H1 (cell line): ENCODE results near the gene B4GALNT3. TPM values are rescaled to one million over a fixed set of nuclear protein-coding genes. Genes with fewer than 3 reads are reported as not detected.

ENCODE experiments used
- CTCF ChIA-PET: fragments of 300-600 bp; sonication (Branson Sonifier 250); formaldehyde crosslinking; loops from one replicate; lab custom pipeline; 2021; ENCODE audit not compliant: partially characterized antibody; lab: Charles Lee
- POLR2A ChIA-PET: fragments of 300-600 bp; sonication (Branson Sonifier 250); formaldehyde crosslinking; loops from one replicate; lab custom pipeline; 2021; ENCODE audit warnings: inconsistent platforms; ENCODE audit not compliant: partially characterized antibody; lab: Charles Lee
- DNase-seq, 2 experiments: peaks; one replicate each; pipeline versions ENCODE4 v3.0.0 to v3.0.0-alpha.2; 2010 to 2022; ENCODE audit warnings: low spot score in 2 of 2, low read depth in 1 of 2, mixed read lengths in 1 of 2
- FAIRE-seq: peaks from 2 replicates; lab custom pipeline; 2011; peaks lifted over from hg19 to GRCh38; lab: Jason Lieb, UNC
- H2AFZ ChIP-seq: 2 replicates; pipeline ENCODE4 v1.8.1; 2012; ENCODE audit warnings: low read length, inconsistent platforms
- H2AK5ac ChIP-seq: 2 replicates; pipeline ENCODE4 v1.6.1; 2013; ENCODE audit warnings: low read depth, low read length
- H2BK120ac ChIP-seq: replicated peaks from 2 replicates; pipeline ENCODE3; 2013; ENCODE audit warnings: low read depth, low read length, inconsistent platforms
- H2BK12ac ChIP-seq: 2 replicates; pipeline ENCODE4 v1.6.1; 2013; ENCODE audit warnings: low read depth, low read length
- H2BK15ac ChIP-seq: 2 replicates; pipeline ENCODE4 v1.6.1; 2013; ENCODE audit warnings: low read length
- H2BK20ac ChIP-seq: 2 replicates; pipeline ENCODE4 v1.6.1; 2013; ENCODE audit warnings: low read length
- H2BK5ac ChIP-seq: 2 replicates; pipeline ENCODE4 v1.6.1; 2013; ENCODE audit warnings: low read depth, low read length
- H3K14ac ChIP-seq: 2 replicates; pipeline ENCODE4 v1.6.1; 2013; ENCODE audit warnings: inconsistent platforms; ENCODE audit not compliant: insufficient read length
- H3K18ac ChIP-seq: 2 replicates; pipeline ENCODE4 v1.6.1; 2013; ENCODE audit warnings: low read length; ENCODE audit errors: extremely low read depth
- H3K23ac ChIP-seq: 2 replicates; pipeline ENCODE4 v1.6.1; 2013; ENCODE audit warnings: inconsistent platforms; ENCODE audit not compliant: insufficient read length
- H3K23me2 ChIP-seq: 2 replicates; pipeline ENCODE4 v1.6.1; 2013; ENCODE audit warnings: low read depth, low read length
- H3K27ac ChIP-seq: 2 replicates; pipeline ENCODE4 v1.6.1; 2011; ENCODE audit warnings: low read depth, low read length, inconsistent platforms
- H3K27me3 ChIP-seq, 4 experiments: replicated peaks in 1 of 4; 1 replicate in 1 of 4; 2 replicates in 3 of 4; pipeline versions ENCODE4 v1.6.1 to v1.8.1; 2011 to 2013; ENCODE audit warnings: low read length in 3 of 4, mild to moderate bottlenecking in 3 of 4, inconsistent platforms in 2 of 4, mixed read lengths in 2 of 4, moderate library complexity in 1 of 4; ENCODE audit not compliant: control insufficient read depth in 3 of 4, insufficient read depth in 3 of 4; ENCODE audit errors: extremely low read depth in 1 of 4
- H3K36me3 ChIP-seq, 4 experiments: 2 replicates each; pipeline versions ENCODE4 v1.6.1 to v1.8.1; 2011 to 2013; ENCODE audit warnings: mild to moderate bottlenecking in 4 of 4, low read length in 3 of 4, moderate library complexity in 2 of 4, control low read depth in 1 of 4, inconsistent platforms in 1 of 4; ENCODE audit not compliant: insufficient read depth in 4 of 4, control insufficient read depth in 2 of 4
- H3K4ac ChIP-seq: replicated peaks from 2 replicates; pipeline ENCODE3; 2013; ENCODE audit warnings: low read length, low read depth, mixed read lengths, inconsistent platforms; ENCODE audit not compliant: insufficient read length
- H3K4me1 ChIP-seq, 4 experiments: replicated peaks in 1 of 4; 1 replicate in 1 of 4; 2 replicates in 3 of 4; pipeline versions ENCODE4 v1.6.1 to v1.8.1; 2011 to 2013; ENCODE audit warnings: low read length in 3 of 4, inconsistent platforms in 2 of 4, mixed read lengths in 1 of 4; ENCODE audit not compliant: insufficient read depth in 4 of 4, control insufficient read depth in 3 of 4
- H3K4me2 ChIP-seq, 2 experiments: 2 replicates each; pipeline versions ENCODE4 v1.6.1 to v1.8.1; 2011 to 2013; ENCODE audit warnings: low read depth in 2 of 2, low read length in 2 of 2, control low read depth in 1 of 2, inconsistent platforms in 1 of 2, mild to moderate bottlenecking in 1 of 2; ENCODE audit not compliant: insufficient read depth in 1 of 2
- H3K4me3 ChIP-seq, 4 experiments: fragments of 200-600, 300-600 bp in 1 of 4; sonication (generic), shearing (Covaris generic), sonication (Bioruptor Twin) in 1 of 4; 2 replicates each; pipeline versions ENCODE4 v1.5.1 to v1.8.1; 2011 to 2016; ENCODE audit warnings: low read length in 4 of 4, low read depth in 3 of 4, control low read depth in 2 of 4, inconsistent platforms in 2 of 4, mild to moderate bottlenecking in 2 of 4, mixed read lengths in 1 of 4, moderate library complexity in 1 of 4; ENCODE audit not compliant: insufficient read depth in 2 of 4; ENCODE audit errors: extremely low read depth in 1 of 4
- H3K56ac ChIP-seq: replicated peaks from 2 replicates; pipeline ENCODE3; 2013; ENCODE audit warnings: low read depth, mild to moderate bottlenecking, mixed read lengths, low read length, inconsistent platforms; ENCODE audit not compliant: insufficient read length
- H3K79me1 ChIP-seq: 2 replicates; pipeline ENCODE4 v1.6.1; 2013; ENCODE audit warnings: low read depth, low read length, control low read depth
- H3K79me2 ChIP-seq, 2 experiments: 2 replicates each; pipeline versions ENCODE4 v1.6.1 to v1.8.1; 2012 to 2013; ENCODE audit warnings: low read length in 2 of 2, mild to moderate bottlenecking in 2 of 2, inconsistent platforms in 1 of 2; ENCODE audit not compliant: insufficient read depth in 2 of 2, control insufficient read depth in 1 of 2
- H3K9ac ChIP-seq, 4 experiments: replicated peaks in 1 of 4; 1 replicate in 1 of 4; 2 replicates in 3 of 4; pipeline versions ENCODE4 v1.6.1 to v1.8.1; 2011 to 2013; ENCODE audit warnings: low read depth in 3 of 4, low read length in 3 of 4, control low read depth in 2 of 4, mild to moderate bottlenecking in 2 of 4, moderate library complexity in 2 of 4, inconsistent platforms in 1 of 4; ENCODE audit errors: extremely low read depth in 1 of 4
- H3K9me3 ChIP-seq, 2 experiments: 2 replicates each; pipeline versions ENCODE4 v1.6.1 to v1.8.1; 2012 to 2013; ENCODE audit warnings: mild to moderate bottlenecking in 2 of 2, moderate library complexity in 2 of 2, control low read depth in 1 of 2, inconsistent platforms in 1 of 2, low read depth in 1 of 2, low read length in 1 of 2, mixed read lengths in 1 of 2; ENCODE audit not compliant: insufficient read depth in 2 of 2
- H4K20me1 ChIP-seq, 2 experiments: replicated peaks in 1 of 2; 2 replicates each; pipeline versions ENCODE3 to v1.8.1; 2011 to 2013; ENCODE audit warnings: inconsistent platforms in 2 of 2, low read length in 2 of 2, mild to moderate bottlenecking in 1 of 2; ENCODE audit not compliant: insufficient read depth in 2 of 2, control insufficient read depth in 1 of 2
- H4K5ac ChIP-seq: 2 replicates; pipeline ENCODE4 v1.6.1; 2013; ENCODE audit warnings: low read length, low read depth, mixed read lengths, inconsistent platforms; ENCODE audit not compliant: insufficient read length
- H4K8ac ChIP-seq: 2 replicates; pipeline ENCODE4 v1.8.0; 2013; ENCODE audit warnings: mild to moderate bottlenecking, moderate library complexity, low read length, inconsistent platforms; ENCODE audit not compliant: insufficient read depth; ENCODE audit errors: extremely low read depth
- H4K91ac ChIP-seq: replicated peaks from 2 replicates; pipeline ENCODE3; 2013; ENCODE audit warnings: low read length, mixed read lengths, inconsistent platforms; ENCODE audit not compliant: insufficient read length
- EZH2 ChIP-seq: fragments of 200-600 bp; sonication (generic); IDR thresholded peaks from 2 replicates; pipeline ENCODE4 v1.7.1; 2012; ENCODE audit warnings: low read depth, mild to moderate bottlenecking, moderate library complexity, low read length, inconsistent platforms; ENCODE audit not compliant: severe bottlenecking
- KDM4A ChIP-seq: IDR thresholded peaks from one replicate; pipeline ENCODE4 v1.7.1; 2012; ENCODE audit warnings: low read depth, mild to moderate bottlenecking, moderate library complexity, low read length, inconsistent platforms; ENCODE audit not compliant: severe bottlenecking
- MAX ChIP-seq: IDR thresholded peaks from 2 replicates; pipeline ENCODE4 v1.6.1; 2012; ENCODE audit warnings: inconsistent platforms
- POLR2A ChIP-seq, 2 experiments: IDR thresholded peaks; 1 replicate in 1 of 2; 2 replicates in 1 of 2; pipeline ENCODE4 v1.6.1; 2011; ENCODE audit warnings: low read depth in 2 of 2, low read length in 2 of 2, mild to moderate bottlenecking in 2 of 2; ENCODE audit errors: control extremely low read depth in 1 of 2
- RAD21 ChIP-seq, 2 experiments: IDR thresholded peaks in 1 of 2; conservative IDR thresholded peaks in 1 of 2; 2 replicates each; pipeline ENCODE4 v1.6.1; 2011; ENCODE audit warnings: low read depth in 2 of 2, low read length in 2 of 2, improper control_type of control experiment in 1 of 2, inconsistent platforms in 1 of 2, mild to moderate bottlenecking in 1 of 2, moderate library complexity in 1 of 2
- SUZ12 ChIP-seq: fragments of 200-600 bp; sonication (generic); IDR thresholded peaks from 2 replicates; pipeline ENCODE4 v1.6.1; 2012; ENCODE audit warnings: mild to moderate bottlenecking, inconsistent platforms, low read length, moderate library complexity, mixed read lengths
- USF2 ChIP-seq: IDR thresholded peaks from 2 replicates; pipeline ENCODE4 v1.6.1; 2011; ENCODE audit warnings: low read length, improper control_type of control experiment
- WGBS, 2 experiments: shearing (Covaris generic) in 1 of 2; methylation state at CpG; one replicate each; pipeline versions ENCODE4 v1.1.6 to v1.1.7; 2013 to 2015; ENCODE audit warnings: low lambda C conversion rate in 2 of 2, mixed read lengths in 2 of 2, inconsistent platforms in 1 of 2, low coverage in 1 of 2, missing lambda C conversion rate in 1 of 2; ENCODE audit not compliant: insufficient replicate concordance in 2 of 2, insufficient coverage in 1 of 2, insufficient read length in 1 of 2; ENCODE audit errors: extremely low coverage in 1 of 2, missing lambda C conversion rate in 1 of 2; 5-methylcytosine and 5-hydroxymethylcytosine counted together
- polyA plus RNA-seq, 7 experiments: library from polyadenylated mRNA; depleted of rRNA in 3 of 7; stranded (reverse) in 5 of 7; unstranded in 2 of 7; fragments of >200 nt in 5 of 7; fragments of 200-250 nt in 2 of 7; gene quantifications; 1 replicate in 5 of 7; 2 replicates in 1 of 7; 4 replicates in 1 of 7; pipeline versions ENCODE4 v1.2.1 to v1.2.3, GENCODE V29; 2011 to 2013; ENCODE audit warnings: missing spikeins in 2 of 7, mixed read lengths in 2 of 7
- total RNA-seq: library from RNA; stranded (reverse); fragmentation: NEBNext Ultra II Directional; extraction: Animal tissue kit (Norgen Biotek cat#: 25700); gene quantifications from 2 replicates; pipeline ENCODE4 v1.2.1, GENCODE V29; 2021

B4GALNT3 gene
- total and polyA plus RNA-seq, 2 of the 8 experiments (the other 6 are each of a cell fraction or from before 2014, with no cell fraction given), result 12.5 to 20.3 TPM

GRCh38 chr12:447141-447540 lies 12.6 kb upstream of the B4GALNT3 start:
- POLR2A ChIA-PET, result no interaction called here
- no peaks in the 10 kb centered on the region for H3K23me2 ChIP-seq
- TF ChIP-seq MAX, result no peak
- no peak for TF ChIP-seq SUZ12
- TF ChIP-seq RAD21 (IDR thresholded peaks at IDR 0.05 in 1 of 2, conservative IDR thresholded peaks at IDR 0.05 in 1 of 2; ENCODE audit: low read depth in 2 of 2, low read length in 2 of 2), result no peak
- TF ChIP-seq POLR2A (IDR thresholded peaks at IDR 0.05; ENCODE audit: control extremely low read depth in 1 of 2, low read depth in 2 of 2, low read length in 2 of 2), result no peak
- TF ChIP-seq EZH2, result no peak
- no peak for TF ChIP-seq USF2
- no peak for TF ChIP-seq KDM4A
- H3K18ac ChIP-seq, result no peak overlapping the region
- H3K36me3 ChIP-seq, result peaks cover 0 to 3% (median 0%) of the 10 kb centered on the region in 4 experiments; a peak in 1 of 8 replicates
- H3K79me2 ChIP-seq, result no peaks in the 10 kb centered on the region
- no peaks in the 10 kb centered on the region for H3K4me1 ChIP-seq
- DNase-seq, result no peak
- H2BK15ac ChIP-seq, result no peak overlapping the region
- H3K27me3 ChIP-seq, result no peaks in the 10 kb centered on the region
- no peak overlapping the region for H2BK12ac ChIP-seq
- CTCF ChIA-PET, result interaction anchor here (0.7 to 13.7 kb wide), 4 partner anchors 8 to 101 kb away, joined by 4 to 163 read pairs (median 80); no protein-coding TSS in a partner anchor
- FAIRE-seq, result no peak
- no peak overlapping the region for H2BK20ac ChIP-seq
- H4K91ac ChIP-seq, result no peak overlapping the region
- peaks cover 3 to 8% of the 10 kb centered on the region in 2 experiments; a peak in 2 of 4 replicates for H3K9me3 ChIP-seq
- WGBS, 2 experiments, result 84% methylated on average over 1 of the region's 1 CpG; no CpG with 5 or more reads in 1 of the 2 experiments
- no peak overlapping the region for H3K4me2 ChIP-seq
- no peak overlapping the region for H3K9ac ChIP-seq
- H4K5ac ChIP-seq, result no peak overlapping the region
- no peaks in the 10 kb centered on the region for H3K79me1 ChIP-seq
- no peak overlapping the region for H3K27ac ChIP-seq
- H3K23ac ChIP-seq, result no peak overlapping the region
- no peak overlapping the region for H3K4me3 ChIP-seq
- H3K56ac ChIP-seq, result no peak overlapping the region
- H3K4ac ChIP-seq, result no peak overlapping the region
- H4K20me1 ChIP-seq, result no peaks in the 10 kb centered on the region
- H2BK5ac ChIP-seq, result no peak overlapping the region
- H4K8ac ChIP-seq, result no peak overlapping the region
- no peak overlapping the region for H3K14ac ChIP-seq
- H2AFZ ChIP-seq, result no peak overlapping the region
- no peak overlapping the region for H2BK120ac ChIP-seq
- no peak overlapping the region for H2AK5ac ChIP-seq
